NCI-H1436 treated with DMSO at 0.1 percent for 48 hours (cell line): ENCODE results near the gene TLCD2.
"Not testable (repeated sequence)": the region's sequence is repeated elsewhere in the genome, so short reads cannot be mapped to it uniquely, and the experiment has no call there.

Experiments used
- DNase-seq: peaks from one replicate; lab custom pipeline; 2025; lab: John Stamatoyannopoulos, UW

TLCD2 gene

DNA sequence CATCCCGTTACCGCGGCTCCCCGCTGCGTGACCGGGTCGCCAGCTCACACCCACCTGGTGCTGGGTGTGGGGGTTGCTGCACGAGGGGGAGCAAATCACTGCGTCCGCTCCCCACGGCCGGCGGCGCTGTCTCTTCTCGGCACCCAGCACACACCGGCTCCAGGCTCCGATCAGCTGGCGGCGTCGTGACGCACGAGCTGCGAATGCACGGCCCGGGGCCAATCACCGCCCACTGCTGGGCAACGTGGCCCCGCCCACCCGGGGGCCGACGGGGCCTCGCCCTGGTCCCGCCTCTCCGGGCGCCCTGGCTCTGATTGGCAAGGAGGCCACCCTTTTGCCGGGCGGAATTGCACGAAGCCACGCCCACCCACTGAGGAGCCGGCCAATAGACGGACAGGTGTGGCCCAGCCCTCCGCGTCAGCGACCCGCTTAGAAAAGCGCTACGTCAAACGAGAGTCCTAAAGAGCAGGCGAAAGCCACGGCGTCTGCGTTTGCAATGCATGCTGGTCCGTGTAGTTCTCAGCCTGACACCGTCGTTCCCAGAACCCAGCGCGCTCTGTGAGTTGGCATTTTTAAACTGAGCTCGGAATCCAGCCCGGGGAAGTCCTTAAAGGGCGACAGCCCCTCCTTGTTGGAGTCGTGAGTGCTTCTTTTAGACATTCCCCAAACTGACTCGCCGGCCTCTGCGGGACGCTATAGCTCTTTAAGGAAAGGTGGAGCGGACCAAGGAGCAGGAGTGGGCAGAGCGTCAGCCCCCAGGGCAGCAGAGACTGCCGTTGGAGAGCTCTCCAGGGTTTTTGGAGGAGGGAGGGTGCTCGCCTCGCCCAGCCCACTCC lies 6.1 kb upstream of the TLCD2 start:
- DNase-seq, result peak; percentile 99

GRCh38 chr17:1715803-1716075 lies 5.6 kb upstream of the TLCD2 start:
- DNase-seq, result no peak

DNA sequence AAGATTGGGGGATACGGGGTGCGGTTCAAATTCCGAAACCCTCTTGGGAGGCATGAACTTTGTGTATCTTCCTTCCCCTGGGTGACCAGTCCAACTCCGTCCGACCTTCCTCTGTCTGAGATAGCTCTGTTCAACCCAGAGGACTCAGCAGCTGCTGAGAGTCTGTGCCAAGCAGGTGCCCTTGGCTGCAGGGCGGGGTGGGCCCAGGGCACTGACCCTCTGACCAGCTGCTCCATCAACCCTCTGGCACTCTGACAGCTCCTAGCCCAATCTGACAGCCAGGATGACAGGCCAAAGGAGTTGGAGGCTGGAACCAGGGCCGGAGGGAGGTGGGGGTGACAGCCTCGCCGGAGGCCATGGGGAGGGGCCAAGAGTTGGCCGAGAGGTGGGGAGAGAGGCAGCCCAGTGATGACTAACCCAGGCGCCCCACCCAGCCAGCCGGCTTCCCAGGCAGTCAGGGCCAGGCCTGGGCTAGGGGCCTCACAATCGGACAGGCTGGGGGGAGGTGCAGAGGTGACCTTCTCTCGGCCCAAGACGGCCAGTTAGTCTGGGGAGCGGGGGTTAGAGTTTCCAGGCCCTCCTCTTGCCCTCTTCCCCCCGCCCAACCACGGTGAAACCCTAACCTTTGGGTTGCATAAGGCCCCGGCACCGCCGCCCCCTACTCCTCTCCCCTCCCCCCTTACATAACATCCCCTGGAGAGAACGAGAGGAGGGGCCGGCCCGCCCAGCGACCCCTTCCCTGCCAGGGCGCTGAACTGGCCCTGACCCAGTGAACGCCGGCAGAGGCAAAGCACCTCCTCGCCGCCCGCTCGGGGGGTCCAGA lies 5.0 kb upstream of the TLCD2 start:
- no peak for DNase-seq

- no peak for DNase-seq
Observed at GRCh38 chr17:1714427-1714979, 4.3 kb upstream of the TLCD2 start.

DNA sequence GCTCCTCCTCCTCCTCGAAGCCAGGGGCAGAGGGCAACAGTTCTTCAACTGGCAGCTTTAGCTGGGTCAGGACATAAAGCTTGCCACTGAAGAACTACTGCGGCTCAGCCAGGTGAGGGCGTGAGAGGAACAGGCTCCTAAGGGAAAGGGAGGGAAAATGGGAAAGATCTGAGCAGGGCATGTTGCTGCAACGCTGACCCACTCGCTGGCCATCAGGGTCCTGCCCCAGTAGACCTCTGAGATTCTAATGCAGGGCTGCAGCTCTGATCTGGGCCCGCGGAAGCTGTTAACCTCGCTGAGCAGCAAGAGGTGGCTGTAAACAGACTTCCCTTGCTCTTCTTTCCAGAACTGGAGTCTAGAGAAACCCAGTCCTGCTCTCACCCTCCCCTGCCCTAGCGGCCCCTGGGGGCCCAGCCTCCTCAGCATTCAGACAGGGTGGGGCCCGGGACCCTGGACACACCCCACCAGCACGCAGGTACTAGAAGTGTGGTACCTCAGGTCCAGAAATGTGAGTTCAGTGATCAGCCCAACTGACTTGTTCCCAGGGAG lies 3.8 kb upstream of the TLCD2 start:
- DNase-seq, result no peak

- no peak for DNase-seq
Observed at GRCh38 chr17:1713160-1713877, 3.1 kb upstream of the TLCD2 start.

GRCh38 chr17:1712271-1712670 lies 2.1 kb upstream of the TLCD2 start:
- DNase-seq, result no peak

DNA sequence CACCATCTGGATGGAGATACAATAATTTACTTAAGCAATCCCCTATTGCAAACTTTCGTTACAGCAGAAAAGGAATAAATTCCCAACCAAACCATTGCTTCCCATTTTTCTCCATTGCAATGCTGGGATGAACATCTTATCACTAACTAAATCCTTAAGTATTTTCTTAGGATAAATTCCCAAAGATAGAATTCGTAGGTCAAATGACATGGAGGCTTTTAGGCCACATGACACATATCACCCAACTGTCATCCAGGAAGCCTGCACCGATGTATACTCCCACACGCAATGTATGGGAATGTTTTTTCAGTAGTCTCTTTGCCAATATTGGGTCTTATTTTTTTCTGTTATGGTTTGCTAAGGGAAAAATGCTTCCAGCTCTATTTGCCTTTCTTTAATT lies 1.6 kb upstream of the TLCD2 start:
- DNase-seq, result no peak

GRCh38 chr17:1710807-1711553 lies 803 bp upstream of the TLCD2 start:
- DNase-seq, result no peak

GRCh38 chr17:1709403-1709951 lies 700 bp downstream of the TLCD2 start:
- no peak for DNase-seq

DNA sequence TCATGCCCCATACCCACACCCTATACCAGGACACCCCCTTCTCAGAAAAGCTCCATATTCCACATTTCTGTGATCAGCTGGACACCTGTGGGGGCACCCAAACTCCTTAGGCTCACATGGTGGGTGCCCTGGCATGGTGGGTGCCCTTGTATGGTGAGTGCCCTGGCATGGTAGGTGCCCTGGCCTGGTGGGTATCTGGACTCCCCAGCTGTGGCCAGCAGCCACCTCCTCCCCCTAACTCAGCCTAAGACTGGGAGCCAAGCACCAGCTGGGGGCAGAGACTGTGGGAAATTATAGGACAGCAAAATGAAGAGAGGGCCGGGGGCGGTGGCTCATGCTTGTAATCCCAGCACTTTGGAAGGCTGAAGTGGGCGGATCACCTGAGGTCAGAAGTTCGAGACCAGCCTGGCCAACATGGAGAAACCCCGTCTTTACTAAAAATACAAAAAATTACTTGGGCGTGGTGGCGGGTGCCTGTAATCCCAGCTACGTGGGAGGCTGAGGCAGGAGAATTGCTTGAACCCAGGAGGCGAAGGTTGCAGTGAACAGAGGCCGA lies 1.3 kb downstream of the TLCD2 start:
- DNase-seq, result not testable (repeated sequence)

- no peak for DNase-seq
Observed at GRCh38 chr17:1707107-1707506, 3.1 kb downstream of the TLCD2 start.

DNA sequence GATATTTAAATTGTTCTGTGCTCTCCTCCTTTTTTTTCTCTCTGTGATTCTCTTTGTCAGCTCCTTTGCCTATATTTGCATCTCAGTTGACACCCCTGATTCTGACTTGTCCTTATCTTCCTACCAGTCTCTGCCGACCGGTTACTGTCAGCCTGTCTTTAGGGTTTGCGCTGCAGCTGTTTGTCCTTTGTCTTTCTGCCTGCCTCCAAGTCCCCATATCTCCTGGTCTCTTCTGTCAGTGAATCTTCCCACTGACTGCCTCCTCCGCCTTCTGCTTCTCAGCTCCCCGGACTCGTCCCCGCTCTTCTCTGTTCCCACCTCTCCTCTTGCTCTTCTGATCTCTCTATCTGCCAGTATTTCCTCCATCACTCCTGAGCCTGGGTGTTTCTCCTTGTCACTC lies 5.2 kb downstream of the TLCD2 start:
- no peak for DNase-seq

GRCh38 chr17:1703063-1703462 lies 7.1 kb downstream of the TLCD2 start:
- DNase-seq, result no peak

DNA sequence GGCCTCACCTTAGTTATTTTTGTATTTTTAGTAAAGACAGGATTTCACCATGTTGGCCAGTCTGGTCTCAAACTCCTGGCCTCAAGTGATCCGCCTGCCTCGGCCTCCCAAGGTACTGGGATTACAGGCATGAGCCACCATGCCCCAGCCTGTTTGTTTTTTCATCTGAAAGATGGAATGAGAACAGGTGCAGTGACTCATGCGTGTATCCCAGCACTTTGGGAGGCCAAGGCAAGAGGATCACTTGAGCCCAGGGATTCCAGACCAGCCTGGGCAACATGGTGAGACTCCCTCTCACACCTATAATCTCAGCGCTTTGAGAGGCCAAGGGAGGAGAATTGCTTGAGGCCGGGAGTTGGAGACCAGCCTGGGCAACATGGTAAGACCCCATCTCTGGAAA lies 10.3 kb downstream of the TLCD2 start:
- not testable (repeated sequence) for DNase-seq

DNA sequence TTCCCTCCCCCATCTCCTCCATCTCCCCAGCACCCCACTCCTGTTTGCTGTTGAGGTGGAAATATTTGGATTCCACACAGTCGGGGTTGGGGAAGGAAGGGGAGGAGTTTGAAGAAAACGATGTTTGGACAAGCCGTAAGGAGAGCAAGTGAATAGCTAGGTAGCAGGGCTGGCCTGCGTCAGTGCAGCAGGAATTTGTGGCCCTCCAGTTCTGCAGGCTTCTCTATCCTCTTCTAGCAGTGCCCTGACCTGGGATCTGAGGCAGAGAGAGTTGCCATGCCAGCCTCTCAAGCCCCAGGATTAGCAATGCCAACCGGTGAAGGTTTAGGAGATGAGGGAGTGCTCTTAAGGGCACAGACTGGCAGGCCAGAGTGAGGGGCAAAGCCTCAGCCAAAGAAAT lies 12.5 kb downstream of the TLCD2 start:
- no peak for DNase-seq

DNA sequence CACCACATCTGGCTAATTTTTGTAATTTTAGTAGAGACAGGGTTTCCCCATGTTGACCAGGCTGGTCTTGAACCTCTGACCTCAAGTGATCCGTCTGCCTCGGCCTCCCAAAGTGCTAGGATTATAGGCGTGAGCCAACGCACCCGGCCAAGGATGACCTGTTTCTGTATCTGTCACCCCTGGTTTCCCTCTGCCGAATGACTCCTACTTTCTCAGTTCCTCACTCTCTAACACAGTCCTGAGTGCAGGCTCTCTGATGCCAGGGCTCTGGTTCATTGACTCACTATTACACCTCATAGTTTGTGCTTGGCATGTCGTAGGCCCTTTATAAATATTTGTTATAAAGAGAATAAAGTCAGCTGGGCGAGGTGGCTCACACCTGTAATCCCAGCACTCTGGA lies 14.8 kb downstream of the TLCD2 start:
- DNase-seq, result no peak

DNA sequence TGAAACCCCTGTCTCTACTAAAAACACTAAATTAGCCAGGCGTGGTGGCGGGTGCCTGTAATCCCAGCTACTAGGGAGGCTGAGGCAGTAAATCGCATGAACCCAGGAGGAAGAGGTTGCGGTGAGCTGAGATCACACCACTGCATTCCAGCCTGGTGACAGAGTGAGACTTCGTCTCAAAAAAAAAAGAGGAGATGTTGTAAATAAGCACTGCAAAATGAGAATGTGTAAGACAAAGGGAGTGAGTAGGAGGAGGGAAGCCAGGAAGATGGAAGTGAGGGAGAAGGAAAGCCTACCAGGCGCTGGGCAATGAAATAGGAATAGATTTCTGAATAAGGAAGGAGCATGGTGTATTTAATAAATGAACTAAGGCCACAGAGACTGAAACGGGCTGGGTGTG lies 16.8 kb downstream of the TLCD2 start:
- DNase-seq, result no peak

DNA sequence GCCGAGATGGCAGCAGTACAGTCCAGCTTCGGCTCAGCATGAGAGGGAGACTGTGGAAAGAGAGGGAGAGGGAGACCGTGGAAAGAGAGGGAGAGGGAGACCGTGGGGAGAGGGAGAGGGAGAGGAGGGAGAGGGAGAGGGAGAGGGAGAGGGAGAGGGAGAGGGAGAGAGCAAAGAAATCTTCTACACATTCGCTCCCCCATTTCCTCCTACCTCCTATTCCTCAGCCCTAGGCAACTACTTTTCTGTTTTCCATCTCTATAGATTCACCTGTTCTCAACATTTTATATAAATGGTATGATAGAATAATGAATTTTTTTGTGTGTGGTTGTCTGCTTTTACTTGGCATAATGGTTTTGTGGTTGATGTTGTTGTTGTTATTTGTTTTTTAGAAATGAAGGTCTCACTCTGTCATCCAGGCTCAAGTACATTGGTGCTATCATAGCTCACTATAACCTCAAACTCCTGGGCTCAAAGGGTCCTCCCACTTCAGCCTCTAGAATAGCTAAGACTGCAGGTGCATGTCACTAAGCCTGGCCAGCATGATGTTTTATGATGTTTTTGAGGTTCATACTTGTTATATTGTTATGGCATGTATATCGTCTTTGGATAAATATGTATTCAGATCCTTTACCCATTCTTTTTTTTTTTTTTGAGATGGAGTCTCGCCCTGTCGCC lies 19.5 kb downstream of the TLCD2 start:
- no peak for DNase-seq

GRCh38 chr17:1688405-1688804 lies 21.8 kb downstream of the TLCD2 start:
- DNase-seq, result not testable (repeated sequence)
